ENCODE measurements around the gene ITGA11. TPM values are rescaled to one million over a fixed set of nuclear protein-coding genes. Genes with fewer than 3 reads are reported as not detected.

ITGA11 gene
- total RNA-seq, 4 donors from 2014 or later, result 2.5 to 8.4 (median 5.6) TPM

DNA sequence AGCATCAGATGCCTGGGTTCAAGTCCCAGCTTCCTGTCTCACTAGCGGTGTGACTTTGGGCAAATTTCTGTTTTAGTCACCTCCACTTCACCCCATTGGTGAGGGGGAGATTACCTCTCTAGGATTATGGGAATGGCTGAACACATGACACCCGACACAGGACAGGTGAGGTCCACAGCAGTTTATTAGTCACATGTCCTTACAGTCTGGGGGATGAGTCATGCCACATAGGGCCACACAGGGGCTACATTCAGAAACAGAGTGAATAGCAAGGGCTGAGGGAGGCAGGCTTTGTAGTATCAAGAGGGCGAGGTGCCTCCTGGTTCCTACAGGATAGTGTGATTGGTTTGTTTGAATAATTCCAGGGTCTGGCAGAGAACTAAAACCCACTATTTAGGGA is 15.2 kb upstream of the ITGA11 start:
- TF ChIP-seq, protein P1, sequence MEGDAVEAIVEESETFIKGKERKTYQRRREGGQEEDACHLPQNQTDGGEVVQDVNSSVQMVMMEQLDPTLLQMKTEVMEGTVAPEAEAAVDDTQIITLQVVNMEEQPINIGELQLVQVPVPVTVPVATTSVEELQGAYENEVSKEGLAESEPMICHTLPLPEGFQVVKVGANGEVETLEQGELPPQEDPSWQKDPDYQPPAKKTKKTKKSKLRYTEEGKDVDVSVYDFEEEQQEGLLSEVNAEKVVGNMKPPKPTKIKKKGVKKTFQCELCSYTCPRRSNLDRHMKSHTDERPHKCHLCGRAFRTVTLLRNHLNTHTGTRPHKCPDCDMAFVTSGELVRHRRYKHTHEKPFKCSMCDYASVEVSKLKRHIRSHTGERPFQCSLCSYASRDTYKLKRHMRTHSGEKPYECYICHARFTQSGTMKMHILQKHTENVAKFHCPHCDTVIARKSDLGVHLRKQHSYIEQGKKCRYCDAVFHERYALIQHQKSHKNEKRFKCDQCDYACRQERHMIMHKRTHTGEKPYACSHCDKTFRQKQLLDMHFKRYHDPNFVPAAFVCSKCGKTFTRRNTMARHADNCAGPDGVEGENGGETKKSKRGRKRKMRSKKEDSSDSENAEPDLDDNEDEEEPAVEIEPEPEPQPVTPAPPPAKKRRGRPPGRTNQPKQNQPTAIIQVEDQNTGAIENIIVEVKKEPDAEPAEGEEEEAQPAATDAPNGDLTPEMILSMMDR (IDR thresholded peaks at IDR 0.05; ENCODE audit: low read depth), result no peak

DNA sequence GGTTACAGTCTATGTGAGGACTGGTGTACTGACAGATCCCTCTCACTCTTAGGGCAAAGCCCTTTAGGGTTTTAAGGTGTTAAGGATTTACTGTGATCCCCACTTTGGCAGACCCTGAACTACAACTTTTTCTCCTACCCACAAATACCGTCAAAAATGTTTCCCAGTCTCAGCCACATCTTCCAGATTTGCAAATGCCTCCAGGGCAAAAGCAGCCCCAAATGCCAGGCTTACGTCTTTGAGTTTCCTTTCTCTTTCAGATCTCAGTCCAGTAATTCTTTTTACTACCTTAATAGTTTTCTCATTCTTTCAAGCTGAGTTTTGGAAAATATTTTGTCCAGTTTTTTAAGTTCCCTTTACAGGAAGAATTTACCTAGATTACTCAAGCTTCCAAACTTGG is 13.4 kb upstream of the ITGA11 start:
- TF ChIP-seq, protein P1 (IDR thresholded peaks at IDR 0.05; ENCODE audit: low read depth), result no peak

DNA sequence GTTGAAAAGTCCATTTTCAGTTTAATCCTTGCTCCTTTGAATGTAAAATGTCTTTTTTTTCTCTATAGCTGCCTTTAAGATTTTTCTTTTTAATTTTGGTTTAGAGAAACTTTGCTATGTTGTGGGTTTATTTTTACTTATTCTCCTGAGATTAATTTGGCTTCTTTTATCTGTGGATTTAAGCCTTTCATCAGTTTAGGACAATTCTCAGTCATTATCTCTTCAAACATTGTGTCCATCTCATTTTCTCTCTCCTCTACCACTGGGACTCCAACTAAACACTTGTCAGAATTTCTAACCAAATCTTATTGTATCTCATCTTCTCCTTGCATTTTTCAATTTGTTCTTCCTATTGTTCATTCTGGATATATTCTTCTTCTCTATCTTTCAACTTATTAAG is 12.4 kb upstream of the ITGA11 start:
- TF ChIP-seq, protein P1 (IDR thresholded peaks at IDR 0.05; ENCODE audit: low read depth), result no peak

DNA sequence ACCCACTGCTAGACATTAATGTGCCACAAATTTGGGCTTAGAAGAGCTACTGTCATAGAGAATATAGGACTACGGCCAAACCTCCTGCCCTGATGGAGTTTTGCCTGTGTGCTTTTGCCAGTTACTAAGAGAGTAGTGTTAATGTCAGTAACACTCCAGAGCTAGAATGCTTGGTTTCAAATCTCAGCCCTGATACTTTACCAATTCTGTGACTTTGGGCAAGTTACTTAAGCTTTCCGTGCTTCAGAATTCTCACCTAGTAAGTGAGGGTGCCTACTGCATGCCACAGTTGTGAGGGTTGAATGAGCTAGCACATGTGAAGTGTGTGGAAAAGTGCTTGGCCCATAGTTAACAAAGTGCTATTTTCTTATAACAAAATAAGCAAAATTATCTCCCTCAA is 10.9 kb upstream of the ITGA11 start:
- TF ChIP-seq, protein P1 (IDR thresholded peaks at IDR 0.05; ENCODE audit: low read depth), result no peak

DNA sequence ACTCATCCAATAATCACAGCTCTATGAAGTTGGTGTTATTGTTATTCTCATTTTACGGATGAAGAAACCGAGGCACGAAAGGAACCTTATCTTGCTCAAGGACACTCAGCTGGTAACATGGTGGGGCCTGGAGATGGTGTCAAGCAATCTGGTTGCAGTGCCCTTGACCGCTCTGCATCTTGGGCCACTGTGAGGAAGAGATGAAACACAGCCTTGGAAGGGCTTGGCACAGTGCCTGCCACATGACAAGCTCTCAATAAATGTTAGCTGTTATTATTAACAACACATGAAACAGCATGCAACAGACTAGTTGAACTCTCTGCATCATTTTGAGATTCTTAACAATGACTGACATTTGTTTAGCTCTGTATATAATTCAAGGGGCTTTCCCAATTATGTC is 10.1 kb upstream of the ITGA11 start:
- TF ChIP-seq, protein P1 (IDR thresholded peaks at IDR 0.05; ENCODE audit: low read depth), result no peak

DNA sequence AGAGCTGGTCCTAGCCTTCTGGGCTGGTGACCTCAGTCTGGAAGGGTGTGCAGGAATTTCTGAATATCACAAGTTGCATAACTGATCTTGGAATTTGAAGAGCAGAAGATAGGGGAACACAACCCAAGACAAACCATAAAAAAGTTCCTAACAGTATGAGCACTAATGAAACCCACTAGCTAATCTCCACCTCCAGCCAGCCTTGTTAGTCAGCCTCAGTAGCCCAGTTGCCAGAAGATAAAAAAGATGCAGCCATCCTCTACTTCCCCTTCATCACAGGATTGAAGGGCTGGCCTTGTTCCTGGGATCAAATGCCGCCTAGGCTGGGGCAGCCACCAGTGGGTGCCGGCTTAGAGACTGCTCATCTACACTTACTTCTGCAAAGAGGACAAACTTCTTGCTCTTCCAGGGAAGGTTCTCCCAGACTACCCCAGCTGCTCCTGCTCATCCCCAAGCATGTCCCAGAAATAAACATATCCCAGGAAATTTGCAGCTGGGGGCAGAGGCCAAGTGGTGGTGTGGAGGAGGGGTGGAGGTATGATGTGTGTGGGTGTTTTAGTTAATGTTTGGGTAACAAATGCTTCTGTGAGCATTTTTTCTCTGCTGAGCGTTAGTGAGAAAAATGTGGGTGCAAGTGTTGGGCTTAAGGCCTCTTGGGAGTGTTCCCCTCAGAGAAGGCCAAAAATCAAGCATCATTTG is 9.2 kb upstream of the ITGA11 start:
- TF ChIP-seq, protein P1 (IDR thresholded peaks at IDR 0.05; ENCODE audit: low read depth), result no peak

DNA sequence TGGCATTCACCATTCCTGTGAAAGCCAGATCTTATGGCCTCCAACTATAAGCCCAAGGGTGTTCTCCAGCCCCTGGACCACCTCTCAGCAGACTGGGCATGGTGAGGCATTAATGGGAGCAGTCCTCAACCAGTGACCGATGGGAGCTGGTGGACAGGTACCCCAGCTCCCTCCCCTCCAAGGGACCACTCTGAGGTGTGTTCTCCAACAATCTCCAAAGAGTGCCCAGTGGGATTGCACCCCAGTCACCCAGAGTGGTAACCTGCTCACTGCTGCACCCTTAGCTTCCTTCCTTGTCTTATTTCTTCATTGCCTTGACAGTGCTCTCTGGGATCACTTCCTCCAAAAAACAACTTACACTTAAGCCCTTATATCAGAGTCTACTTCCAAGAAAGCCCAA is 8.2 kb upstream of the ITGA11 start:
- TF ChIP-seq, protein P1 (IDR thresholded peaks at IDR 0.05; ENCODE audit: low read depth), result no peak
